H1 (cell line): ENCODE results near the gene NR4A3. TPM values are rescaled to one million over a fixed set of nuclear protein-coding genes. Genes with fewer than 3 reads are reported as not detected.

Experiments
- CTCF ChIA-PET: fragments of 300-600 bp; sonication (Branson Sonifier 250); formaldehyde crosslinking; loops from one replicate; lab custom pipeline; 2021; ENCODE audit not compliant: partially characterized antibody; lab: Charles Lee
- POLR2A ChIA-PET: fragments of 300-600 bp; sonication (Branson Sonifier 250); formaldehyde crosslinking; loops from one replicate; lab custom pipeline; 2021; ENCODE audit warnings: inconsistent platforms; ENCODE audit not compliant: partially characterized antibody; lab: Charles Lee
- DNase-seq, 2 experiments: peaks; one replicate each; pipeline versions ENCODE4 v3.0.0 to v3.0.0-alpha.2; 2010 to 2022; ENCODE audit warnings: low spot score in 2 of 2, low read depth in 1 of 2, mixed read lengths in 1 of 2
- FAIRE-seq: peaks from 2 replicates; lab custom pipeline; 2011; peaks lifted over from hg19 to GRCh38; lab: Jason Lieb, UNC
- H2AFZ ChIP-seq: 2 replicates; pipeline ENCODE4 v1.8.1; 2012; ENCODE audit warnings: low read length, inconsistent platforms
- H2AK5ac ChIP-seq: 2 replicates; pipeline ENCODE4 v1.6.1; 2013; ENCODE audit warnings: low read depth, low read length
- H2BK120ac ChIP-seq: replicated peaks from 2 replicates; pipeline ENCODE3; 2013; ENCODE audit warnings: low read depth, low read length, inconsistent platforms
- H2BK12ac ChIP-seq: 2 replicates; pipeline ENCODE4 v1.6.1; 2013; ENCODE audit warnings: low read depth, low read length
- H2BK15ac ChIP-seq: 2 replicates; pipeline ENCODE4 v1.6.1; 2013; ENCODE audit warnings: low read length
- H2BK20ac ChIP-seq: 2 replicates; pipeline ENCODE4 v1.6.1; 2013; ENCODE audit warnings: low read length
- H2BK5ac ChIP-seq: 2 replicates; pipeline ENCODE4 v1.6.1; 2013; ENCODE audit warnings: low read depth, low read length
- H3K14ac ChIP-seq: 2 replicates; pipeline ENCODE4 v1.6.1; 2013; ENCODE audit warnings: inconsistent platforms; ENCODE audit not compliant: insufficient read length
- H3K18ac ChIP-seq: 2 replicates; pipeline ENCODE4 v1.6.1; 2013; ENCODE audit warnings: low read length; ENCODE audit errors: extremely low read depth
- H3K23ac ChIP-seq: 2 replicates; pipeline ENCODE4 v1.6.1; 2013; ENCODE audit warnings: inconsistent platforms; ENCODE audit not compliant: insufficient read length
- H3K23me2 ChIP-seq: 2 replicates; pipeline ENCODE4 v1.6.1; 2013; ENCODE audit warnings: low read depth, low read length
- H3K27ac ChIP-seq: 2 replicates; pipeline ENCODE4 v1.6.1; 2011; ENCODE audit warnings: low read depth, low read length, inconsistent platforms
- H3K27me3 ChIP-seq, 4 experiments: replicated peaks in 1 of 4; 1 replicate in 1 of 4; 2 replicates in 3 of 4; pipeline versions ENCODE4 v1.6.1 to v1.8.1; 2011 to 2013; ENCODE audit warnings: low read length in 3 of 4, mild to moderate bottlenecking in 3 of 4, inconsistent platforms in 2 of 4, mixed read lengths in 2 of 4, moderate library complexity in 1 of 4; ENCODE audit not compliant: control insufficient read depth in 3 of 4, insufficient read depth in 3 of 4; ENCODE audit errors: extremely low read depth in 1 of 4
- H3K36me3 ChIP-seq, 4 experiments: 2 replicates each; pipeline versions ENCODE4 v1.6.1 to v1.8.1; 2011 to 2013; ENCODE audit warnings: mild to moderate bottlenecking in 4 of 4, low read length in 3 of 4, moderate library complexity in 2 of 4, control low read depth in 1 of 4, inconsistent platforms in 1 of 4; ENCODE audit not compliant: insufficient read depth in 4 of 4, control insufficient read depth in 2 of 4
- H3K4ac ChIP-seq: replicated peaks from 2 replicates; pipeline ENCODE3; 2013; ENCODE audit warnings: low read length, low read depth, mixed read lengths, inconsistent platforms; ENCODE audit not compliant: insufficient read length
- H3K4me1 ChIP-seq, 4 experiments: replicated peaks in 1 of 4; 1 replicate in 1 of 4; 2 replicates in 3 of 4; pipeline versions ENCODE4 v1.6.1 to v1.8.1; 2011 to 2013; ENCODE audit warnings: low read length in 3 of 4, inconsistent platforms in 2 of 4, mixed read lengths in 1 of 4; ENCODE audit not compliant: insufficient read depth in 4 of 4, control insufficient read depth in 3 of 4
- H3K4me2 ChIP-seq, 2 experiments: 2 replicates each; pipeline versions ENCODE4 v1.6.1 to v1.8.1; 2011 to 2013; ENCODE audit warnings: low read depth in 2 of 2, low read length in 2 of 2, control low read depth in 1 of 2, inconsistent platforms in 1 of 2, mild to moderate bottlenecking in 1 of 2; ENCODE audit not compliant: insufficient read depth in 1 of 2
- H3K4me3 ChIP-seq, 4 experiments: fragments of 200-600, 300-600 bp in 1 of 4; sonication (generic), shearing (Covaris generic), sonication (Bioruptor Twin) in 1 of 4; 2 replicates each; pipeline versions ENCODE4 v1.5.1 to v1.8.1; 2011 to 2016; ENCODE audit warnings: low read length in 4 of 4, low read depth in 3 of 4, control low read depth in 2 of 4, inconsistent platforms in 2 of 4, mild to moderate bottlenecking in 2 of 4, mixed read lengths in 1 of 4, moderate library complexity in 1 of 4; ENCODE audit not compliant: insufficient read depth in 2 of 4; ENCODE audit errors: extremely low read depth in 1 of 4
- H3K56ac ChIP-seq: replicated peaks from 2 replicates; pipeline ENCODE3; 2013; ENCODE audit warnings: low read depth, mild to moderate bottlenecking, mixed read lengths, low read length, inconsistent platforms; ENCODE audit not compliant: insufficient read length
- H3K79me1 ChIP-seq: 2 replicates; pipeline ENCODE4 v1.6.1; 2013; ENCODE audit warnings: low read depth, low read length, control low read depth
- H3K79me2 ChIP-seq, 2 experiments: 2 replicates each; pipeline versions ENCODE4 v1.6.1 to v1.8.1; 2012 to 2013; ENCODE audit warnings: low read length in 2 of 2, mild to moderate bottlenecking in 2 of 2, inconsistent platforms in 1 of 2; ENCODE audit not compliant: insufficient read depth in 2 of 2, control insufficient read depth in 1 of 2
- H3K9ac ChIP-seq, 4 experiments: replicated peaks in 1 of 4; 1 replicate in 1 of 4; 2 replicates in 3 of 4; pipeline versions ENCODE4 v1.6.1 to v1.8.1; 2011 to 2013; ENCODE audit warnings: low read depth in 3 of 4, low read length in 3 of 4, control low read depth in 2 of 4, mild to moderate bottlenecking in 2 of 4, moderate library complexity in 2 of 4, inconsistent platforms in 1 of 4; ENCODE audit errors: extremely low read depth in 1 of 4
- H3K9me3 ChIP-seq, 2 experiments: 2 replicates each; pipeline versions ENCODE4 v1.6.1 to v1.8.1; 2012 to 2013; ENCODE audit warnings: mild to moderate bottlenecking in 2 of 2, moderate library complexity in 2 of 2, control low read depth in 1 of 2, inconsistent platforms in 1 of 2, low read depth in 1 of 2, low read length in 1 of 2, mixed read lengths in 1 of 2; ENCODE audit not compliant: insufficient read depth in 2 of 2
- H4K20me1 ChIP-seq, 2 experiments: replicated peaks in 1 of 2; 2 replicates each; pipeline versions ENCODE3 to v1.8.1; 2011 to 2013; ENCODE audit warnings: inconsistent platforms in 2 of 2, low read length in 2 of 2, mild to moderate bottlenecking in 1 of 2; ENCODE audit not compliant: insufficient read depth in 2 of 2, control insufficient read depth in 1 of 2
- H4K5ac ChIP-seq: 2 replicates; pipeline ENCODE4 v1.6.1; 2013; ENCODE audit warnings: low read length, low read depth, mixed read lengths, inconsistent platforms; ENCODE audit not compliant: insufficient read length
- H4K8ac ChIP-seq: 2 replicates; pipeline ENCODE4 v1.8.0; 2013; ENCODE audit warnings: mild to moderate bottlenecking, moderate library complexity, low read length, inconsistent platforms; ENCODE audit not compliant: insufficient read depth; ENCODE audit errors: extremely low read depth
- H4K91ac ChIP-seq: replicated peaks from 2 replicates; pipeline ENCODE3; 2013; ENCODE audit warnings: low read length, mixed read lengths, inconsistent platforms; ENCODE audit not compliant: insufficient read length
- GABPA ChIP-seq: IDR thresholded peaks from 2 replicates; pipeline ENCODE4 v1.6.1; 2011; ENCODE audit warnings: mild to moderate bottlenecking, low read length, moderate library complexity, borderline replicate concordance; ENCODE audit not compliant: insufficient read depth
- KDM1A ChIP-seq: fragments of 200-600, 300-600 bp; sonication (generic); IDR thresholded peaks from 2 replicates; pipeline ENCODE4 v1.7.1; 2016; ENCODE audit warnings: mild to moderate bottlenecking, low read length, borderline replicate concordance
- KDM5A ChIP-seq: fragments of 200-600 bp; IDR thresholded peaks from 2 replicates; pipeline ENCODE4 v1.7.1; 2012; ENCODE audit warnings: mild to moderate bottlenecking, low read length, inconsistent platforms, mixed read lengths
- POLR2AphosphoS5 ChIP-seq: IDR thresholded peaks from 2 replicates; pipeline ENCODE4 v1.6.1; 2011; ENCODE audit warnings: low read depth, low read length
- SIRT6 ChIP-seq: IDR thresholded peaks from one replicate; pipeline ENCODE4 v1.7.1; 2012; ENCODE audit warnings: low read length, inconsistent platforms
- TCF12 ChIP-seq: IDR thresholded peaks from 2 replicates; pipeline ENCODE4 v1.6.1; 2011; ENCODE audit warnings: low read depth, mild to moderate bottlenecking, low read length
- USF2 ChIP-seq: IDR thresholded peaks from 2 replicates; pipeline ENCODE4 v1.6.1; 2011; ENCODE audit warnings: low read length, improper control_type of control experiment
- WGBS, 2 experiments: shearing (Covaris generic) in 1 of 2; methylation state at CpG; one replicate each; pipeline versions ENCODE4 v1.1.6 to v1.1.7; 2013 to 2015; ENCODE audit warnings: low lambda C conversion rate in 2 of 2, mixed read lengths in 2 of 2, inconsistent platforms in 1 of 2, low coverage in 1 of 2, missing lambda C conversion rate in 1 of 2; ENCODE audit not compliant: insufficient replicate concordance in 2 of 2, insufficient coverage in 1 of 2, insufficient read length in 1 of 2; ENCODE audit errors: extremely low coverage in 1 of 2, missing lambda C conversion rate in 1 of 2; 5-methylcytosine and 5-hydroxymethylcytosine counted together
- polyA plus RNA-seq, 7 experiments: library from polyadenylated mRNA; depleted of rRNA in 3 of 7; stranded (reverse) in 5 of 7; unstranded in 2 of 7; fragments of >200 nt in 5 of 7; fragments of 200-250 nt in 2 of 7; gene quantifications; 1 replicate in 5 of 7; 2 replicates in 1 of 7; 4 replicates in 1 of 7; pipeline versions ENCODE4 v1.2.1 to v1.2.3, GENCODE V29; 2011 to 2013; ENCODE audit warnings: missing spikeins in 2 of 7, mixed read lengths in 2 of 7
- total RNA-seq: library from RNA; stranded (reverse); fragmentation: NEBNext Ultra II Directional; extraction: Animal tissue kit (Norgen Biotek cat#: 25700); gene quantifications from 2 replicates; pipeline ENCODE4 v1.2.1, GENCODE V29; 2021
- TF ChIP-seq, protein P1 (sequence below): IDR thresholded peaks from 2 replicates; pipeline ENCODE4 v1.6.1; 2012; ENCODE audit warnings: inconsistent platforms
- TF ChIP-seq, protein P2 (sequence below), 3 experiments: IDR thresholded peaks; 1 replicate in 2 of 3; 2 replicates in 1 of 3; pipeline versions ENCODE4 v1.5.1 to v1.6.1; 2011; ENCODE audit warnings: low read length in 3 of 3, mild to moderate bottlenecking in 3 of 3, inconsistent platforms in 2 of 3, low read depth in 1 of 3, moderate library complexity in 1 of 3; ENCODE audit not compliant: insufficient read depth in 1 of 3; ENCODE audit errors: control extremely low read depth in 1 of 3

NR4A3 gene
- total and polyA plus RNA-seq, 2 of the 8 experiments (the other 6 are each of a cell fraction or from before 2014, with no cell fraction given) = 0.05 to 0.30 TPM

- Histone ChIP-seq H3K23ac (no peak overlapping the region), H2BK120ac (no peak overlapping the region), H2BK12ac (no peak overlapping the region), H4K20me1 (peaks cover 0 to 12% of the 10 kb centered on the region in 2 experiments), H3K4me3 (no peak overlapping the region), H2BK15ac (no peak overlapping the region), H3K4ac (no peak overlapping the region), H2AFZ (no peak overlapping the region), H3K18ac (no peak overlapping the region), H3K79me1 (no peaks in the 10 kb centered on the region), H3K4me1 (peaks cover 0 to 7% (median 5%) of the 10 kb centered on the region in 4 experiments; a peak in 4 of 7 replicates), H4K8ac (no peak overlapping the region), H2BK20ac (no peak overlapping the region), H4K91ac (no peak overlapping the region), H3K4me2 (no peak overlapping the region), H3K9ac (no peak overlapping the region), H4K5ac (no peak overlapping the region), H3K36me3 (peaks cover 0 to 6% (median 0%) of the 10 kb centered on the region in 4 experiments; a peak in 1 of 8 replicates), H3K56ac (no peak overlapping the region), H3K23me2 (peaks cover 10% of the 10 kb centered on the region), H2BK5ac (no peak overlapping the region), H3K79me2 (no peaks in the 10 kb centered on the region), H3K27ac (no peak overlapping the region), H2AK5ac (no peak overlapping the region), H3K27me3 (peaks cover 28 to 42% (median 36%) of the 10 kb centered on the region in 4 experiments), H3K14ac (no peak overlapping the region), H3K9me3 (no peaks in the 10 kb centered on the region)
- WGBS, 2 experiments = 91% methylated on average over 3 of the region's 3 CpGs; no CpG with 5 or more reads in 1 of the 2 experiments
- ChIA-PET POLR2A (no interaction called here), CTCF (no interaction called here)
- DNase-seq (no peak), FAIRE-seq (no peak)
- TF ChIP-seq, protein P1, sequence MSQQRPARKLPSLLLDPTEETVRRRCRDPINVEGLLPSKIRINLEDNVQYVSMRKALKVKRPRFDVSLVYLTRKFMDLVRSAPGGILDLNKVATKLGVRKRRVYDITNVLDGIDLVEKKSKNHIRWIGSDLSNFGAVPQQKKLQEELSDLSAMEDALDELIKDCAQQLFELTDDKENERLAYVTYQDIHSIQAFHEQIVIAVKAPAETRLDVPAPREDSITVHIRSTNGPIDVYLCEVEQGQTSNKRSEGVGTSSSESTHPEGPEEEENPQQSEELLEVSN = no peak
- TF ChIP-seq USF2 (no peak), TCF12 (no peak), GABPA (no peak), KDM5A (no peak), SIRT6 (no peak), POLR2AphosphoS5 (no peak), KDM1A (no peak)
- TF ChIP-seq, protein P2, sequence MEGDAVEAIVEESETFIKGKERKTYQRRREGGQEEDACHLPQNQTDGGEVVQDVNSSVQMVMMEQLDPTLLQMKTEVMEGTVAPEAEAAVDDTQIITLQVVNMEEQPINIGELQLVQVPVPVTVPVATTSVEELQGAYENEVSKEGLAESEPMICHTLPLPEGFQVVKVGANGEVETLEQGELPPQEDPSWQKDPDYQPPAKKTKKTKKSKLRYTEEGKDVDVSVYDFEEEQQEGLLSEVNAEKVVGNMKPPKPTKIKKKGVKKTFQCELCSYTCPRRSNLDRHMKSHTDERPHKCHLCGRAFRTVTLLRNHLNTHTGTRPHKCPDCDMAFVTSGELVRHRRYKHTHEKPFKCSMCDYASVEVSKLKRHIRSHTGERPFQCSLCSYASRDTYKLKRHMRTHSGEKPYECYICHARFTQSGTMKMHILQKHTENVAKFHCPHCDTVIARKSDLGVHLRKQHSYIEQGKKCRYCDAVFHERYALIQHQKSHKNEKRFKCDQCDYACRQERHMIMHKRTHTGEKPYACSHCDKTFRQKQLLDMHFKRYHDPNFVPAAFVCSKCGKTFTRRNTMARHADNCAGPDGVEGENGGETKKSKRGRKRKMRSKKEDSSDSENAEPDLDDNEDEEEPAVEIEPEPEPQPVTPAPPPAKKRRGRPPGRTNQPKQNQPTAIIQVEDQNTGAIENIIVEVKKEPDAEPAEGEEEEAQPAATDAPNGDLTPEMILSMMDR (IDR thresholded peaks at IDR 0.05; ENCODE audit: control extremely low read depth in 1 of 3, insufficient read depth in 1 of 3, low read depth in 1 of 3, low read length in 3 of 3) = no peak
Measured at GRCh38 chr9:99831857-99832557, 10.3 kb downstream of the NR4A3 start.
